ENCODE measurements around the gene PLA2G3. TPM values are rescaled to one million over a fixed set of nuclear protein-coding genes. Genes with fewer than 3 reads are reported as not detected.

Gene PLA2G3
- total and polyA plus RNA-seq, 2 of the 8 experiments (the other 6 are each of a cell fraction or from before 2014, with no cell fraction given): 18.1 to 25.9 TPM

GRCh38 chr22:31139866-31140716, at the start of gene PLA2G3 (continued):
- no peak for TF ChIP-seq ATF2 (IDR thresholded peaks at IDR 0.05; ENCODE audit: low read length)
- TF ChIP-seq KDM4A (IDR thresholded peaks at IDR 0.05; ENCODE audit: low read depth, low read length, severe bottlenecking): peak; percentile 43
- TF ChIP-seq SP2 (IDR thresholded peaks at IDR 0.05; ENCODE audit: low read length): no peak
- TF ChIP-seq SRF (IDR thresholded peaks at IDR 0.05; ENCODE audit: low read depth, low read length): no peak
- no peak for TF ChIP-seq ZNF274 (IDR thresholded peaks at IDR 0.05; ENCODE audit: borderline replicate concordance, extremely low read depth, low read length)
- TF ChIP-seq SIRT6 (IDR thresholded peaks at IDR 0.05; ENCODE audit: low read length): no peak
- TF ChIP-seq ATF3 (IDR thresholded peaks at IDR 0.05; ENCODE audit: insufficient read depth, low read depth, low read length): no peak
- TF ChIP-seq KDM1A (IDR thresholded peaks at IDR 0.05; ENCODE audit: borderline replicate concordance, low read length): 0 out of 2 replicates have a peak, but pooled peaks have one; percentile 21

All from H1 (cell line).